ENCODE data around the gene CACNA1S. TPM values are rescaled to one million over a fixed set of nuclear protein-coding genes. Genes with fewer than 3 reads are reported as not detected.

The CACNA1S gene
- total RNA-seq, 2 experiments from 2014 or later = not detected

- no peak for ATAC-seq (ENCODE audit: poor library complexity)
- no peak overlapping the region for H3K27ac ChIP-seq (ENCODE audit: low read depth in 1 of 2, low read length in 2 of 2)
- ChIA-PET POLR2A (no interaction called here), CTCF (interaction anchor here (1.8 kb wide), 1 partner anchor 37 kb away, joined by 4 read pairs; no protein-coding TSS in a partner anchor)
- intact Hi-C loops (cut with DNase I, micrococcal nuclease) = loop anchor here in 1 of 2 experiments (5.0 to 10.0 kb wide), 6 partner anchors 134 to 988 kb away; partner anchors contain the start of genes ARL8A, CSRP1, KIF21B and ZNF281
- peaks cover 3% of the 10 kb centered on the region for H3K36me3 ChIP-seq (ENCODE audit: insufficient read depth, low read length)
- H3K9me3 Mint-ChIP-seq = no peaks in the 10 kb centered on the region
- H3K27ac Mint-ChIP-seq = no peak overlapping the region
- no peaks in the 10 kb centered on the region for H3K27me3 ChIP-seq (ENCODE audit: control insufficient read depth in 1 of 2, insufficient read depth in 2 of 2, low read length in 2 of 2)
- H3K9me3 ChIP-seq (ENCODE audit: control insufficient read depth in 1 of 2, insufficient read depth in 1 of 2, low read length in 2 of 2) = no peaks in the 10 kb centered on the region
- no peak overlapping the region for H3K4me3 ChIP-seq (ENCODE audit: low read length)
- H3K36me3 Mint-ChIP-seq (ENCODE audit: low read depth) = peaks cover 8% of the 10 kb centered on the region
- H3K4me1 Mint-ChIP-seq (ENCODE audit: low read depth) = peaks cover 26% of the 10 kb centered on the region
- H3K4me3 Mint-ChIP-seq = peak overlapping the region; percentile 63
- peaks cover 19% of the 10 kb centered on the region for H3K27me3 Mint-ChIP-seq
- DNase-seq = no peak
- H3K4me1 ChIP-seq (ENCODE audit: insufficient read depth, low read length) = peaks cover 15% of the 10 kb centered on the region
- no peak for TF ChIP-seq CTCF (IDR thresholded peaks at IDR 0.05)
These were observed 44.1 kb upstream of the CACNA1S start for GRCh38 chr1:201156346-201156745.

GRCh38 chr1:201155354-201155753, 43.1 kb upstream of the CACNA1S start:
- no peaks in the 10 kb centered on the region for H3K9me3 ChIP-seq (ENCODE audit: control insufficient read depth in 1 of 2, insufficient read depth in 1 of 2, low read length in 2 of 2)
- peak overlapping the region; percentile 49 for H3K4me3 Mint-ChIP-seq
- H3K27ac Mint-ChIP-seq = no peak overlapping the region
- H3K4me1 ChIP-seq (ENCODE audit: insufficient read depth, low read length) = peaks cover 15% of the 10 kb centered on the region
- DNase-seq (no peak), ATAC-seq (ENCODE audit: poor library complexity) (no peak)
- H3K27me3 Mint-ChIP-seq = peaks cover 14% of the 10 kb centered on the region
- CTCF ChIA-PET = interaction anchor here (1.1 to 1.8 kb wide), 2 partner anchors 13 to 36 kb away, joined by 3 to 4 read pairs; no protein-coding TSS in a partner anchor
- no peaks in the 10 kb centered on the region for H3K9me3 Mint-ChIP-seq
- no peak overlapping the region for H3K4me3 ChIP-seq (ENCODE audit: low read length)
- H3K36me3 Mint-ChIP-seq (ENCODE audit: low read depth) = peaks cover 18% of the 10 kb centered on the region
- intact Hi-C loops (cut with DNase I, micrococcal nuclease) = loop anchor here in 1 of 2 experiments (5.0 to 10.0 kb wide), 6 partner anchors 133 to 989 kb away; partner anchors contain the start of genes ARL8A, CSRP1, KIF21B and ZNF281
- peaks cover 31% of the 10 kb centered on the region for H3K4me1 Mint-ChIP-seq (ENCODE audit: low read depth)
- no peak overlapping the region for H3K27ac ChIP-seq (ENCODE audit: low read depth in 1 of 2, low read length in 2 of 2)
- peaks cover 7% of the 10 kb centered on the region for H3K36me3 ChIP-seq (ENCODE audit: insufficient read depth, low read length)
- no peaks in the 10 kb centered on the region for H3K27me3 ChIP-seq (ENCODE audit: control insufficient read depth in 1 of 2, insufficient read depth in 2 of 2, low read length in 2 of 2)
- POLR2A ChIA-PET = no interaction called here
- no peak for TF ChIP-seq CTCF (IDR thresholded peaks at IDR 0.05)

- no peak for TF ChIP-seq CTCF (IDR thresholded peaks at IDR 0.05)
- no peaks in the 10 kb centered on the region for H3K9me3 Mint-ChIP-seq
- POLR2A ChIA-PET = interaction anchor here (0.8 to 1.7 kb wide), 6 partner anchors 16 to 484 kb away, joined by 3 to 12 read pairs (median 4); partner anchors contain the start of genes DDX59 and KIF21B
- Histone ChIP-seq H3K27ac (ENCODE audit: low read depth in 1 of 2, low read length in 2 of 2) (peak within 1 kb of the TSS in 1 of 2 donors; percentile 47), H3K4me3 (ENCODE audit: low read length) (peak within 1 kb of the TSS; percentile 84), H3K4me1 (ENCODE audit: insufficient read depth, low read length) (peaks cover 18% of the 10 kb centered on the region), H3K27me3 (ENCODE audit: control insufficient read depth in 1 of 2, insufficient read depth in 2 of 2, low read length in 2 of 2) (no peaks in the 10 kb centered on the region), H3K9me3 (ENCODE audit: control insufficient read depth in 1 of 2, insufficient read depth in 1 of 2, low read length in 2 of 2) (no peaks in the 10 kb centered on the region), H3K36me3 (ENCODE audit: insufficient read depth, low read length) (peaks cover 8% of the 10 kb centered on the region)
- CTCF ChIA-PET = interaction anchor here (1.0 to 2.0 kb wide), 4 partner anchors 14 to 40 kb away, joined by 3 to 6 read pairs (median 4); no protein-coding TSS in a partner anchor
- DNase-seq (peak; percentile 97 to 100 (median 99)), ATAC-seq (ENCODE audit: poor library complexity) (peak; percentile 97)
- peaks cover 32% of the 10 kb centered on the region for H3K4me1 Mint-ChIP-seq (ENCODE audit: low read depth)
- H3K27ac Mint-ChIP-seq = peak within 1 kb of the TSS; percentile 76
- peaks cover 26% of the 10 kb centered on the region for H3K36me3 Mint-ChIP-seq (ENCODE audit: low read depth)
- intact Hi-C loops (cut with DNase I, micrococcal nuclease) = loop anchor here in 1 of 2 experiments (5.0 to 10.0 kb wide), 8 partner anchors 68 to 990 kb away; partner anchors contain the start of genes ARL8A, CSRP1, KIF21B and ZNF281
- H3K4me3 Mint-ChIP-seq = peak within 1 kb of the TSS; percentile 91
- H3K27me3 Mint-ChIP-seq = peaks cover 10% of the 10 kb centered on the region
These were observed 42.4 kb upstream of the CACNA1S start, which contains the start of gene TMEM9 for GRCh38 chr1:201154389-201155165. TSS of gene TMEM9 (minus strand) at chr1:201154474. CDS start at chr1:201153923, 551 bp downstream.
